ENCODE data around the gene XRN2.
"Not testable (repeated sequence)": the region's sequence is repeated elsewhere in the genome, so short reads cannot be mapped to it uniquely, and the experiment has no call there.

Gene XRN2

DNA sequence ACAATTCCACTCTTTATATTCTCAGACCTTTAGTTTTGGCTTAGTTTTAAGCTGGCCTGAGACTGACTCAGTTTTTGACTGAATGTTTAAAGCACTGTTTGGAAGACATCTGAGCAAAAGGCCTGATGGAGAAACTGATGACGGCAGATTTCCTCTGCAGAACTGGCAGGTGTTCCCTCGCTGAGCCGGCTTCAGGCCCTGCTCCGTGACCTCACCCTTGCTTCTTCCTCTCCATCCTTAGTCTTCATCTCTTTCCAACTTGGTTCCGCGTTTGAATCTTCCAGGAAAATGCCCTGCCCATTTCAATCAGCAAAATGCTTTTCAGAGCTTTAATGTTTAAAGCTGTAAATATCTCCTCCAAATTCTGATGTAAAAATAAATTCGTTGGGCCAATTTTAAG lies 87.6 kb downstream of the XRN2 start:
- no peak for DNase-seq (ENCODE audit: low read depth)

DNA sequence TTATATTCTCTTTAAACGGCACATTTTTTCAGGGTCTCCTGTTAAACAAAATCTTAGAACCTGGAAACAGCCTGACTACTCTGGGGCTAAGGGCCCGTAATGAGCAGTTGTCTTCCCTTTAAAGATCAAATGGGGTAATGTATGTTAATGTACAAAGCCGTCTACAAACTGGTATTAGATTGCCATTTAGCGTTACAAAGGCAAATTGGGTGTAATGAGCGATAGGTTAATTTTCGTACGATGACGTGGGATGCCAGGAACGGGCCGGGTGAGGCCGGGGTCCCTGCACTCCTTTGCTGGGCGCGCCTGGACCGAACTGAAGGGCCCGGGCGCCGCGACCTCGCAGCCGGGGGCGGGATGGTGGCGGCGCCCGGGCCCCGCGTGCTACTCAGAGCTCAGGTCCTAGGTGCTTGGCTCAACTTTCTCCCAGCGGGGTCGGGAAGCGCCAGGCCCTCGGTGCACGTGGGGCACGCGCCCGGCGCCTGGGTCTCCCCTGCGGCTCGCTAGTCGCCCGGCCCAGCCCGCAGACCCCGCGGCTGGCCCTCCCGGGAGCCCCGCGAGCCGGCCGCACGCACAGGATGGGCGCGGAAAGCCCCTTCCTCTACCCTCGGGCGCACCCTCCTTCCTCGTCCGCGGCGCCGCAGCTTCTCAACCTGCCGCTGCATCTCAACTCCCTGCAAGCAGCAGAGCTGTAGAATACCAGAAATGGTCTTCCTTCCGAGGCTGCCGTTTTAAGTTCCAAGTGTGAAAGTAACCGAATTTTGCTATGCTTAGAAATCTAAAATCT lies 88.2 kb downstream of the XRN2 start:
- DNase-seq (ENCODE audit: low read depth): no peak

DNA sequence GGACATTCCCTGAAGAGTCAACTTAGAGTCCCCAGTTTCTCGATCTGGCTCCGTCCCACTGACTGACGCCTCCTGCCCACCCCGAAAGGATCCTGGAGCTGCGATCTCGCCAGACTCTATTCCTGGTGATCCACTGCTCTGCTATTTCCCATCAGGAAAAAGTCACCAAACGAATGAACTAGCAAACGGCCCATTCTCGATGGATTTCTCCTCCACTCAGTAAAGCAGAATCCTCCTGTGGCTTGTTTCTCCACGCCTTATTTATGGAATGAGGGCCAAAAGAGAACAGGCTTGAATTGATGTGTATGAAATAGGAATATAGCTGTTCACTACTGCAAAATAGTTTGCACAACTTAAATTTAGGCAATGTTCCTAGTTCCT lies 88.8 kb downstream of the XRN2 start:
- no peak for DNase-seq (ENCODE audit: low read depth)

DNA sequence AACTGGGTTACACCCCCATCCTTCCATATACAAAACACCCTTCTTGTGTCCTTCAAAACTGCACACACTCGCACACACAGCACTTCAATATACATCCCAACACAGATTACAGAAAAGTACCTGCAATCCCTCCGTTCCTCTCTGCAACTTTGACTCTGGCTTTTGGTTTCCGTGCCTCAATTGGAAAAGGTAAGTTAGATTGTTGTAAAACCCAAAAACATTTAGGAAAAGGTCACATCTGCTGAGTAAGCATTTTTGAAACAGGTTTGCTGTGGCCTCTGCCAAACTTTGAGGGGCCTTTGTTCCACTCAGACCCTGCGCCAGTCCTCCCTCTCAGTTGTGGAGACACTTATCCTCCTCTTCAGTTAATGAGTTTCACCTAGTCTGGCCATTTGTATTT lies 90.0 kb downstream of the XRN2 start:
- no peak for DNase-seq (ENCODE audit: low read depth)

DNA sequence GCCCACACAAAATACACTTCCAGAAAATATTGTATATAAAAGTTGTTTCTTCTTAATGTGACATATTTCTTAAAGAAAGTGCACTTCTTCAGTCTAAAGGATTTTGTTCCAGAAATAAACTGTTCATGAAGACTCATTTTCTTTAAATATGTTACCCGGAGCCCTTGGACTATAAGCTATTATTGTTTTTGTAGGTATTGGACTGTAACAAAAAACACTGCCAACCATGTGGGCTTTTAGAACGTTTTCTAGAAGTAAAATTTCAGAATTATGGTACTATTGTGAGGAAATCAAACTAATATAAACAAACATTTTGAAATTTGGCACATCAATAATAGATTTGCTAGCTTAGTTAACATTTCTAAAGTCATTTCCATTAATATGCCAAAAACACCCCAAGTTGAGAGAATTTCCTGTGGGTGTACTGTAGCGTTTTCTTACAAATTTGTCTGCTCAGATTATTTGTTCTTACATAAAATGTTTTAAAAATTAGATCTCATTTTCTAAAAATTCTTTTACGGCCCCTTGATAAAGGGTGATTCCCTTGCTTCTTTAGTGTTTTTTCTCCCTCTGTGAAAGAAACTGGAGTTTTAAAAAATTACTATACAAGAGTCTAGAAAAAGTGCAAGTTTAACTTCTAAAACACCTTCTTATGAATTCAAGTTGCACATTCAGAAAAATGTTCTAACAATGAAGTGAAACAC lies 90.8 kb downstream of the XRN2 start:
- DNase-seq (ENCODE audit: low read depth): no peak

DNA sequence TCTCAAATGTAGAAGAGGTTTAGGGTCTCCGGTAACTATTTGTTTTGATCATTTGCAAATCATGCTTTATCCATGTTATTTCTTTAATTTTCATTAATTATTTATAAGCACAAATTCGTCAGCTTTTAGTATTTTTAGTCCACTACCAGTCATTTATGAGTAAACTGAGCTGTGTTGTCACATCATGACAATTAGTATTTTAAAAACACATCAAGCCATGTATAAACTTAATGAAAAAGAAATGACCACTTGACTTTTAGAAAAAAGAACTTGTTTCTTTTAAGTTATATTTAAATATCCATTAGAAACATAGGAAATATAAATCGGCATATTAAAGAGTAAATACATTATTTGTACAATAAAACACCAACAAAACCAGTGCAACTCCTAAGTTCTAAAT lies 91.4 kb downstream of the XRN2 start:
- no peak for DNase-seq (ENCODE audit: low read depth)

DNA sequence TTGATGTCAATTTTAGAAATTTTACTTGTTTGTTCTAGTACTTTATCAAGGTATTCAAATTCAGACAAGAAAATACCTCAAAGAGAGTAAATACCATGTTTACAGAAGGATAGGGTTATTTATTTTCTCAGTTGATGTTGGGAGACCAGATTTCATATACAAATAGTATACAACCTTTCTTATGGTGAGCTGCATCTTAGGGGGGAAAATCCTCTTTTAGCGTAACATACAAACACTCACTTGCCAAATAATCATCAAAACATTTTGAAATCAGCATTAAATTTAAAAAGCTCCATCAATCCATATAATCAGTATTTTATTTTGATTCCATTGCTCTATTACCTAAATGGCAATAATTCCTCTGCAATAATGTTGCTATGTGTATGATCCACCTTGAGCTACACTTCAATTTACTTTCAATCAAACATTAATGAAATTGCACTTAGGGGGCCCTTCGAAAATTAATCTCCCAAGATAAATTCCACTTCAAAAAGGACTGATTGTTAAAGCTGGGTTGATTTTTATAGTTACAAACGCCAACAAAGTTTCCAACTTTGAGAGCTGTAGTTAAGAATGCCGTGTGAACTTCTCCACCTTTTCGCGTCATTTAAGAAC lies 92.0 kb downstream of the XRN2 start:
- no peak for DNase-seq (ENCODE audit: low read depth)

DNA sequence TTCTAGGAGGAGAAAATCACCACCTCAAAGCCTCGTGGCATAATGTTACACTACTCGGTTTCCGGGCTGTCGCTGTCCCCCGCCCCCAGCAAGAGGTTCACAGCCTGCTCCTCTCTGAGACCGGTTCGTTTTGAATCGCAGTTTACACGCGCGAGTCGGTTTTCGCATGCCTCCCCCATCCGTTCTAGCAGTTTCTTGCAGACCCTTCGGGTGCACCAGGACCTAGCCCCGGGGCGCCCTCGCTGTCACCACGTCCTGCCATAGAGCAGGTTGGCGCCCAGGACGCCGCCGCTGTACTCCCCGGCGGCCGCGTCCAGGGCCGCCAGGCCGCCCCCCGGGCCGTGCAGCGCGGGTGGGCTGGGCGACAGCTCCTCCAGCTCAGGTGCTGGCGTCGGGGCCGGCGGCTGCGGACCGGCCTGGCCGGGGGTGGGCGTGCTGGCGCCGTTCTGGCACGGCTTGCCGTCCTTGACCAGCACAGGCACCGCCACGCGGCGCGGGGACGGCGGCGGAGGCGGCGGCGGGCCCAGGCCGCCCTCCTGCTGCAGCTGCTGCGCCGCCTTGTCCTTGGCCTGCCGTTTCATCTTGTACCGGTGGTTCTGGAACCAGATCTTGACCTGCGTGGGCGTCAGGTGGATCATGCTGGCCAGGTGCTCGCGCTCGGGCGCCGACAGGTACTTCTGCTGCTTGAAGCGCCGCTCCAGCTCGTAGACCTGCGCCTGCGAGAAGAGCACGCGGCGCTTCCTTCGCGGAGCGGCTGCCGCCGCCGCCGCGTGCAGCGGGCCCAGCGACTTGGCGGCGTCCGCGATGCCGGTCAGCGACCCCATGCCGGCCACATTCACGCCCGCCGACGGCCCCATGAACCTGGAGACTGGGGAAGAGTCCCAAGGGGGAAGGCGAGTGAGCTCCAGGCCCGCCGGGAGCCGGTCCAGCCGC lies 92.8 kb downstream of the XRN2 start:
- peak; percentile 15 for DNase-seq (ENCODE audit: low read depth)

DNA sequence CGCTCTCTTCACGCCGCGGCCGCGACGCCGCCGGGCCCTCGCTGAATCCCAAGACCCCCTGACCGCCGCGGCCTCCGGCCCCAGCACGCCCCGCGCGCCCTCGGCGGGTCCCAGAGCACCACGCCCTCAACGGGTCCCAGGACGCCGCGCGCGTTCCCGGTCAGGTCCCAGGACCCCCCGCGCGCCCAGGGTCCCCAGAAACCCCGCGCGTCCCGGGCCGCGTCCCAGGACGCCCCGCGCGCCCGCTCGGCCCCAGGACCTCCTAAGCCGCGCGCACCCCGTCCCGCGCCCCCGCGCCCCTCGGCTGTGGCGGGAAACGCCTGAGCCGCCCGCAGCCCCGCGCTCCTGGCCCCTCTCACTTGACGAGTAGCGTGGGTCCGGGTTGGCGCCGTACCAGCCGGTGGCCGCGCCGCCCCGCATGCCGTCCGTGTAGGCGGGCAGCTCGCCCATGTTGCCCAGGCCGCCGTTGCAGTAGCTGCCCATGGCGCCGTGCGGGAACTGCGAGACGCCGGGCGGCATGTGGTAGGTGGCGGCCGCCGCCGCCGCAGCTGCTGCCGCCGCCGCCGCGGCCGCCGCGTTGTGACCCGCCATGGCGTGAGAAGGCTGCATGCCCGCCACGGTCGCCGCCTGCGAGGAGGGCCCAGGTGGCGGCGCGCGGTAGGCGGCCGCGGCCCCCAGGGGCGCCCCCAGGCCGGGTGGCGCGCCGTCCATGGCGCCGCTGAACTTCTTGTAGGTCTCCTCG lies 93.6 kb downstream of the XRN2 start:
- no peak for DNase-seq (ENCODE audit: low read depth)

DNA sequence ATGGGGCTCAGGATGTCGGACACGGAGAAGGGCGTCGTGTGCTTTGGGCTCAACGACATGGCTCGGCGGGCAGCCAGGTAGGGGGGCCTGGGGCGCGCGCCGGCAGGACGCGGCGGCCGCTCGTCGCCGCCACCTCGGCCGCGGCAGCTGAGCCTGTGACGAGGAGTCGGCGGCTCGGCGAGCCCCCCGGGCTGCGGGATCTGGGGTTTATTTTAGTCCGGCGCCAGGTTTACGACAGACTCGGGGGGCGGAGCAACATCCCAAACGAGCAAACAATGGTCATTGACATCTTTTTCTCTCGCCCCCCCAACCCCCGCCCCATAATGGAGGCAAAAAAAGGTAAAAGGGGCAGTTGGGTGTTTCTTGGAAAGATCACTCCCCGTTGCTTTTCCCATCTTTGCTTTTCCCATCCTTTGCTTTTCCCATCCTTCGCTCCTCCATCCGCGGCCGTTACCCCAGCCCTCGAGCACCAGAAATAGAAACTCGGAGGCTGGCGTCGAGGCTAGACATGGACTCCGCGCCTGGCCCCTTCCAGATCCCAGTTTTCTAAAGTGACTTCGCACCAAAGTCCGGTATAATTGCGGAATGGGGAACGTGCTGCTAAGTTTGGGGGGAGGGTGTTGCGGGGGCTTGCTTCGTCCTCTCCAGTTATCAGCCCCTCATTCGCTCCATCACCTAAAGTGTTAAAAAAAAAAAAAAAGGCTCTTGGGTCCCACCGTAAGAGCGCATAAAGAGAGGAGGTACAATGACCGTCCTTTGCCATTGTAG lies 94.4 kb downstream of the XRN2 start, which contains the start of gene NKX2-4:
NKX2-4 (minus strand) TSS at position 186 of the 768 bp plus-strand sequence; CDS start at position 59, 127 bp downstream.
- no peak for DNase-seq (ENCODE audit: low read depth)

DNA sequence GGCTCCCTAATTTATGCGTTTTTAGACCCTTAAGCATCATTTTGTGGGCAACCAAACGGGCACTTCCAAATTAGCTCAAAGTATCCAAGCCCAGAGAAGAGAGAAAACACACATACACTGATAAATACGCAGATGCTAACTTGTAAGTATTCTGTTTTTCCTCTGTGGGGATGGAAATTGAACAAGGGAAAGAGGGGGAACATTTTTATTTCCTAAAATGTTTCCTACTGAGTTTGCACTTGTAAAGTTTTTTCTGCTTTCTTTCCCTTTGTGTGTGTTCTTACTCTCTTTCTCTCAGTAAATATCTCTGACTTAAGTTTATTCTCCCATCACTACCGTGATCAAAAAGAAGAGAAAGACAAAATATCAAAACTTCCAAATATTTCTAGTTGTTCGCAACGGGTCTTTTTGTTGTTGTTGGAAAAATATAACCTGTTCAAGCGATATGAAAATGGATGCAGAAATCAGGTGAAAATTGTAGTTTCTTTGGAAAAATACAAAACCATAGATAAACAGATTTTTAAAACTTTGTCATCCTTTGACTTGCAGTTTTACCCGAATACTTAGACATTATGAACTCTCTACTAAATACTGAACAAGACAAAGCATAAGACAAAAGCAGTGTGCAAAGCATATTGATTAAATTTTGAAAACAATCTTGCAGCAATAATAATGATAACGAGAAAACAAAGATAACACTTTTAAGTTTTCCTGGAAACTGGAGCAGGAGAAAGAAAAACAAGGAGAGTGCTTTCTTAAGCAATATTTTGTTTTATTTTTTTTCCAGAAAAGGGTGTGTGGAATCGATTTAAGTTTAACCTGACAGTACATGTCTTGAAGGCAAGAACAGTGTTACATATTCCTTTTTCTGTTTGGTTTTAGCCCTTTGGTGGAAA lies 95.2 kb downstream of the XRN2 start:
- no peak for DNase-seq (ENCODE audit: low read depth)

DNA sequence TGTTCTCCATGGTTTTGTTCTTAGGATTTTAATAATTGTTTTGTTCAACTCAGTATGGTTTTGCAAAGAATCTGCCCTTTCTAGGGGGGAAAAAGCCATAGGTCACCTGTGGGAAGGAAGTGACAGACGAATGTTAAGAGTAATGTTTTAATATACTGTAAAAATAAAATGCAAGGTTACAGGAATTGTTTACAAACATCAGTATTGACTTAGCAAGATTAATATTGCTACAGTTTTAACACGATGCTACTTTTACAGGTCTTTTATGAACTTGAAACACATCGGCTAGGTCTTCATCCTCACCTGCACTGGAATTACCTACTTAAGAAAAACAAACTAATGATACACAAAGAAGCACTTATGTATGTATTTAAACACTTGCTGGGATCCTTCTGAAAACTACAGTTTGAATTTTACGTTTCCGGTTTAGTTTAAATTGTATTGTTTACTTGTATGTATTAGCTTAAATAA lies 95.9 kb downstream of the XRN2 start:
- DNase-seq (ENCODE audit: low read depth): no peak

DNA sequence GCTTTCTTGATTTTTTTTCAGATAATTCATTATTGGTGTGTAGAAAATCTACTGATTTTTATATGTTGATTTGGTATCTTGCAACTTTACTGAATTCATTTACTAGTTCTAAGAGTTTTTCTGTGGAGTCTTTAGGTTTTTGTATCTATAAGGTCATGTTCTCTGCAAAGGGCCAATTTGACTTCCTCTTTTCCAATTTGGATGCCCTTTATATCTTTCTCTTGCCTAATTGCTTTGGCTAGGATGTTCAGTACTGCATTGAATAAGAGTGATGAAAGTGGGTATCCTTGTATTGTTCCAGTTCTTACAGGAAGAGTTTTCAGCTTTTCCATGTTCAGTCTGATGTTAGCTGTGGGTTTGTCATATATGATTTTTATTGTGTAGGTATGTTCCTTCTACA lies 108.6 kb downstream of the XRN2 start:
- DNase-seq (ENCODE audit: low read depth): no peak

DNA sequence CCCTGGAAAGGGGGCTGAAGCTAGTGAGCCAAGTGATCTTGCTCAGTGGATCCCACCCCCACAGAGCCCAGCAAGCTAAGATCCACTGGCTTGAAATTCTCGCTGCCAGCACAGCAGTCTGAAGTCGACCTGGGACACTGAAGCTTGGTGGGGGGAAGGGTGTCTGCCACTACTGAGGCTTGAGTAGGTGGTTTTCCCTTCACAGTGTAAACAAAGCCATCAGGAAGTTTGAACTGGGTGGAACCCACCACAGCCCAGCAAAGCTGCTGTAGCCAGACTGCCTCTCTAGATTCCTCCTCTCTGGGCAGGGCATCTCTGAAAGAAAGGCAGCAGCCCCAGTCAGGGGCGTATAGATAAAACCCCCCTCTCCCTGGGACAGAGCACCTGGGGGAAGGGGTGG lies 110.9 kb downstream of the XRN2 start:
- DNase-seq (ENCODE audit: low read depth): not testable (repeated sequence)

DNA sequence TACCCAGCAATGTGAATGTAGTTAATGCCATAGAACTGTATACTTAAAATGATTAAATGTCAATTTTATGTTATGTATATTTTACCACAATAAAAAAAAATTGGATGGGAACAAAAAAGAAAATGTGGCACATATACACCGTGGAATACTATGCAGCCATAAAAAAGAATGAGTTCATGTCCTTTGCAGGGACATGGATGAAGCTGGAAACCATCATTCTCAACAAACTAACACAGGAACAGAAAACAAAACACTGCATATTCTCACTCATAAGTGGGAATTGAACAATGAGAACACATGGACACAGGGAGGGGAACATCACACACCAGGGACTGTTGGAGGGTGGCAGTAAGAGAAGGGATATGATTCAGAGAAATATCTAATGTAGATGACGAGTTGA lies 116.0 kb downstream of the XRN2 start:
- DNase-seq (ENCODE audit: low read depth): not testable (repeated sequence)

DNA sequence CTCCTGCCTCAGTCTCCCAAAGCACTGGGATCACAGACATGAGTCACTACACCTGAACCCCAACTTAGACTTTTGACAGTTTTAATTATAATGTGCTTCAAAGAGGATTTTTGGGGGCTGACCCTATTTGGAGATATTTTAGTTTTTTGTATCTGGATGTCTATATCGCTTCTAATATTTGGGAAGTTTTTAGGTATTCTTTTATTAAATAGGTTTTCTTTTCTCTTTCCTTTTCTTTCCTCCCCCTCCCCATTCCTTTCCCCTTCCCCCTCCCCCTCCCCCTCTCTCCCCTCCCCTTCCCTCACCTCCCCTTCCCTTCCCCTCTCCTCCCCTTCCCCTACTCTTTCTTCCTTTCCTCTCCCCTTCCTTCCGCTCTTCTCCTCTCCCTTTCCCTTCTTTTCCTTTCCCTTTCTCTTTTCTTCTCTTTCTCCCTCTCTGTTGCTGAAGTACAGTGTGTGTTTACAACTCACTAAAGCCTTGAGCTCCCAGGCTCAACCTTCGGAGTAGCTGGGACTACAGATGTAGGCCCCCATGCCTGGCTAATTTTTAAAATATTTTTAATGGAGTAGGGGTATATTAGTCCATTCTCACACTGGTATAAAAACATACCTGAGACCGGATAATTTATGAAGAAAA lies 118.6 kb downstream of the XRN2 start:
- no peak for DNase-seq (ENCODE audit: low read depth)

DNA sequence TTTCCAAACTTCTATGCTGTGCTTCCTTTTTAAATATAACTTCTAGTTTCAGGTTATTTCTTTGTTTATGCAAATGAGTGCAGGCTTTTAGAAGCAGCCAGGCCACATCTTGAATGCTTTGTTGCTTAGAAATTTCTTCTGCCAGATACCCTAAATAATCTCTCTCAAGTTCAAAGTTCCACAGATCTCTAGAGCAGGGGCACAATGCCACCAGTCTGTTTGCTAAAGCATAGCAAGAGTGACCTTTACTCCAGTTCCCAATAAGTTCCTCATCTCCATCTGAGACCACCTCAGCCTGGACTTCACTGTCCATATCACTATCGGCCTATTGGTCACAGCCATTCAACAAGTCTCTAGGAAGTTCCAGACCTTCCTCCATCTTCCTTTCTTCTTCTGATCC lies 120.6 kb downstream of the XRN2 start:
- not testable (repeated sequence) for DNase-seq (ENCODE audit: low read depth)

DNA sequence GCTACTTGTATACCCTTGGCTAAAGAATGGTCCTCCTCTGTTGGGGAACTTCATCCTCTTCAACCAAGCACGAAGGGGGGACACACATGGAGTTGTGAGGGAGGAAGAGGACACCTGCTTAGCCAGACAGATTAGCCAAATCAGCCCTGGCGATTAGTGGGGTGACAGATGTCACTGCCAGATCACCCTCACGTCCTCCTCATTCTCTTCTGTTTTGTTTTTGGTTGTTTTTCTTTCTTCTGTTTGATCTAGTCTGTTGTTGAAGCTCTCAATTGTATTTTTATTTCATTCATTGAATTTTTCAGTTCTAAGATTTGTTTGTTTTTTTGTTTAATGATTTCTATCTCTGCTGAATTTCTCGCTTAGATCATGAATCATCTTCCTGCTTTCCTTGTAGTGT lies 121.7 kb downstream of the XRN2 start:
- no peak for DNase-seq (ENCODE audit: low read depth)

DNA sequence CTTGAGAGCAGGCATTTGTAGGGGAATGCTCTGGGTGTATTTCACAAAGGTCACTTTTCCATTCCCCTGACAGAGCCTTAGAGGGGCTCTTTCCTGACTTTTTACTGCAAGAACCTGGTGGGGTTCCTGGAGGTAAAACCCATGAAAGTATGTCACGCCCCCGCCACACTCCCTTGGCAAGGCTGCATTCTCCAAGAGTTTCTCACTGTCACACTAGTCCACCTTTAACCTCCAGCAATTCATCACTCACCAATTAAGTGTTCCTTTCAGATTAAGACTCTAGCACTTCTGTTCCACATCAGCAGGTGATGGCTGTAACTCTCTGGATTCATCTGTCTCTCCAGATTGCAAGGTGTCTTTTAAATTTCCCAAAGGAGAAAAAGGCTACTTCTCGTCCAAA lies 126.9 kb downstream of the XRN2 start:
- no peak for DNase-seq (ENCODE audit: low read depth)

Measured in activated gamma-delta T cell treated with anti-CD3 and anti-CD28 coated beads, Interleukin-2, amount 50 U/mL, for 16 hours (primary cell).